Chondrocyte (in vitro differentiated cells): ENCODE data around the gene MIEN1. TPM values are rescaled to one million over a fixed set of nuclear protein-coding genes. Genes with fewer than 3 reads are reported as not detected.
"Not testable (repeated sequence)": the region's sequence is repeated elsewhere in the genome, so short reads cannot be mapped to it uniquely, and the experiment has no call there.

Experiments
- DNase-seq: peaks from one replicate; pipeline ENCODE4 v3.0.0; 2021; ENCODE audit warnings: mixed read lengths, low spot score
- H3K27ac Mint-ChIP-seq: one replicate; pipeline ENCODE4 v1.8.0; 2021; ENCODE audit warnings: mild to moderate bottlenecking, moderate library complexity, mixed read lengths; ENCODE audit not compliant: unreplicated experiment
- H3K27me3 Mint-ChIP-seq: 2 replicates; pipeline ENCODE4 v1.8.0; 2021; ENCODE audit warnings: low read depth, mixed read lengths
- H3K36me3 Mint-ChIP-seq: 2 replicates; pipeline ENCODE4 v1.8.0; 2021; ENCODE audit warnings: low read depth, mixed read lengths
- H3K4me1 Mint-ChIP-seq: 2 replicates; pipeline ENCODE4 v1.8.0; 2021; ENCODE audit warnings: low read depth, mild to moderate bottlenecking, mixed read lengths
- H3K4me3 Mint-ChIP-seq: one replicate; pipeline ENCODE4 v1.8.0; 2021; ENCODE audit warnings: mild to moderate bottlenecking, moderate library complexity, mixed read lengths; ENCODE audit not compliant: unreplicated experiment
- H3K9me3 Mint-ChIP-seq: 2 replicates; pipeline ENCODE4 v1.8.0; 2021; ENCODE audit warnings: low read depth, mixed read lengths
- total RNA-seq: library from RNA; stranded (reverse); gene quantifications from 3 replicates; pipeline ENCODE4 v1.2.1, GENCODE V29; 2021
- TF ChIP-seq, protein P1 (sequence below): fragments of 200-600 bp; sonication (generic); IDR thresholded peaks from 2 replicates; pipeline ENCODE4 v1.5.0; 2021; ENCODE audit warnings: antibody characterized with exemption, mild to moderate bottlenecking, moderate library complexity

Gene MIEN1
- total RNA-seq, 1 donor from 2014 or later: 46.5 TPM

DNA sequence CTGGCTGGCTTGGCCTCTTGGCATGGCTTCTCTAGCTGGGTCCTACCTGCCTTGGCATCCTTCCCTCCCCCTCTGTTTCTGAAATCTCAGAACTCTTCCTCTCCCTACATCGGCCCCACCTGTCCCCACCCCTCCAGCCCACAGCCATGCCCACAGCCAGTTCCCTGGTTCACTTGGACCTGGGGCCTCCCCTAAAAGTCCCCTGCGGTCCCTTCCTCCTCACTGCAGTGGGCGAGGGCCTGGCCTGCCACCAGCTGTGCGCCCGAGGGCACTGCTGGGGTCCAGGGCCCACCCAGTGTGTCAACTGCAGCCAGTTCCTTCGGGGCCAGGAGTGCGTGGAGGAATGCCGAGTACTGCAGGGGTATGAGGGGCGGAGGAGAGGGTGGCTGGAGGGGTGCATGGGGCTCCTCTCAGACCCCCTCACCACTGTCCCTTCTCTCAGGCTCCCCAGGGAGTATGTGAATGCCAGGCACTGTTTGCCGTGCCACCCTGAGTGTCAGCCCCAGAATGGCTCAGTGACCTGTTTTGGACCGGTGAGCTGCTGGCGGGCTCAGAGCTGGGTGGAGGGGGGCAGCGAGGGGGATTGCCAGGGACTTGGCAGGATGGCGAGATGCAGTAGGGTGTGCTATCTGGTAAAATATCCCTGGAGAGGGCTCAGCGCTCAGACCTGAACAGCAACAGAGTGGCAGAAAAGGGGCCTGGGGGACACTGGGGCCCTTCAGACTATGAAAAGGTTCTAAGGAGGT is 14.1 kb downstream of the MIEN1 start:
- DNase-seq: no peak
- Mint-ChIP-seq H3K9me3 (no peaks in the 10 kb centered on the region), H3K4me1 (no peaks in the 10 kb centered on the region), H3K27me3 (no peaks in the 10 kb centered on the region), H3K27ac (no peak overlapping the region), H3K4me3 (no peak overlapping the region), H3K36me3 (peaks cover 28% of the 10 kb centered on the region)
- TF ChIP-seq, protein P1, sequence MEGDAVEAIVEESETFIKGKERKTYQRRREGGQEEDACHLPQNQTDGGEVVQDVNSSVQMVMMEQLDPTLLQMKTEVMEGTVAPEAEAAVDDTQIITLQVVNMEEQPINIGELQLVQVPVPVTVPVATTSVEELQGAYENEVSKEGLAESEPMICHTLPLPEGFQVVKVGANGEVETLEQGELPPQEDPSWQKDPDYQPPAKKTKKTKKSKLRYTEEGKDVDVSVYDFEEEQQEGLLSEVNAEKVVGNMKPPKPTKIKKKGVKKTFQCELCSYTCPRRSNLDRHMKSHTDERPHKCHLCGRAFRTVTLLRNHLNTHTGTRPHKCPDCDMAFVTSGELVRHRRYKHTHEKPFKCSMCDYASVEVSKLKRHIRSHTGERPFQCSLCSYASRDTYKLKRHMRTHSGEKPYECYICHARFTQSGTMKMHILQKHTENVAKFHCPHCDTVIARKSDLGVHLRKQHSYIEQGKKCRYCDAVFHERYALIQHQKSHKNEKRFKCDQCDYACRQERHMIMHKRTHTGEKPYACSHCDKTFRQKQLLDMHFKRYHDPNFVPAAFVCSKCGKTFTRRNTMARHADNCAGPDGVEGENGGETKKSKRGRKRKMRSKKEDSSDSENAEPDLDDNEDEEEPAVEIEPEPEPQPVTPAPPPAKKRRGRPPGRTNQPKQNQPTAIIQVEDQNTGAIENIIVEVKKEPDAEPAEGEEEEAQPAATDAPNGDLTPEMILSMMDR: no peak

DNA sequence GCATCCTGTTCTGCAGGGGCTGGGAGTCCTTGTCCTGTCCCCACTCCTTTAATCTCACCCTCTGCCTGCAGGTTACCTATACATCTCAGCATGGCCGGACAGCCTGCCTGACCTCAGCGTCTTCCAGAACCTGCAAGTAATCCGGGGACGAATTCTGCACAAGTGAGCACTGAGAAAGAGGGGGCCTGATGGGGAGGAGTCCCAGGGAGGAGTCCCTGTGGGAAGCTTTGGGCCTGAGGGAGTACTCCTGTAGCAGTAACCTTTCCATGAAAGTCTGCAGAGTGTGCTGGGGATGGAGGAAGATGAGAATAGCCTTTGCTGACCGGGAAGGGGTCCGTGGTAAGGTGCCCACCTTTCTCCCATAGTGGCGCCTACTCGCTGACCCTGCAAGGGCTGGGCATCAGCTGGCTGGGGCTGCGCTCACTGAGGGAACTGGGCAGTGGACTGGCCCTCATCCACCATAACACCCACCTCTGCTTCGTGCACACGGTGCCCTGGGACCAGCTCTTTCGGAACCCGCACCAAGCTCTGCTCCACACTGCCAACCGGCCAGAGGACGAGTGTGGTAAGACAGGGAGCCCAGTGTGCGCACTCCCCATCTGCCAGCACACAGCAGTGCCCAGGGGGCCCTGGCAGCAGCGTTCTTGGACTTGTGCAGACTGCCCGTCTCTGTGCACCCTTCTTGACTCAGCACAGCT is 14.8 kb downstream of the MIEN1 start:
- DNase-seq: no peak
- H3K4me1 Mint-ChIP-seq: no peaks in the 10 kb centered on the region
- TF ChIP-seq, protein P1: no peak
- H3K27ac Mint-ChIP-seq: no peak overlapping the region
- H3K9me3 Mint-ChIP-seq: no peaks in the 10 kb centered on the region
- H3K36me3 Mint-ChIP-seq: peaks cover 28% of the 10 kb centered on the region
- H3K4me3 Mint-ChIP-seq: no peak overlapping the region
- no peaks in the 10 kb centered on the region for H3K27me3 Mint-ChIP-seq

DNA sequence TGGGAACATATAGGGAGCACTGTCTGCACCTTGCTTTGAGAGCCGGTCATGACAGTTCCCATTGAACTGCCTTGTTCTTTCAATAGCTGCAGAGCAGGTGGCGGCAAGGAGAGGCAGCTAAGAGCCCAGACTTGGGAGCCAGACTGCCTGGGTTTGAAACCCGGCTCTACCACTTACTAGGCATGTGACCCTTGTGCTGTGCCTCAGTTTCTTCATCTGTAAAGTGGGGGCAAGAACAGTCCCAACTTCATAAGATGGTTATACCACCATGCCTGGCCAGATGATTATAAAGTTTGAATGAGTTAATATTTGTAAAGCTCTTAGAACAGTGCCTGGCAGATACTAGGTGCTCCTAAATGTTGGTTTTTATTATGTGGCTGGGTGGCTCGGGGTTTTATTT is 16.1 kb downstream of the MIEN1 start:
- H3K9me3 Mint-ChIP-seq: no peaks in the 10 kb centered on the region
- H3K27ac Mint-ChIP-seq: no peak overlapping the region
- H3K4me1 Mint-ChIP-seq: no peaks in the 10 kb centered on the region
- TF ChIP-seq, protein P1: no peak
- no peak overlapping the region for H3K4me3 Mint-ChIP-seq
- no peak for DNase-seq
- no peaks in the 10 kb centered on the region for H3K27me3 Mint-ChIP-seq
- H3K36me3 Mint-ChIP-seq: peaks cover 24% of the 10 kb centered on the region

DNA sequence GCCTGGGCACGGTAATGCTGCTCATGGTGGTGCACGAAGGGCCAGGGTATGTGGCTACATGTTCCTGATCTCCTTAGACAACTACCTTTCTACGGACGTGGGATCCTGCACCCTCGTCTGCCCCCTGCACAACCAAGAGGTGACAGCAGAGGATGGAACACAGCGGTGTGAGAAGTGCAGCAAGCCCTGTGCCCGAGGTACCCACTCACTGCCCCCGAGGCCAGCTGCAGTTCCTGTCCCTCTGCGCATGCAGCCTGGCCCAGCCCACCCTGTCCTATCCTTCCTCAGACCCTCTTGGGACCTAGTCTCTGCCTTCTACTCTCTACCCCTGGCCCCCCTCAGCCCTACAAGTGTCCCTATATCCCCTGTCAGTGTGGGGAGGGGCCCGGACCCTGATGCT is 18.5 kb downstream of the MIEN1 start:
- Mint-ChIP-seq H3K27me3 (no peaks in the 10 kb centered on the region), H3K36me3 (peaks cover 20% of the 10 kb centered on the region), H3K9me3 (no peaks in the 10 kb centered on the region), H3K27ac (no peak overlapping the region), H3K4me1 (no peaks in the 10 kb centered on the region), H3K4me3 (no peak overlapping the region)
- TF ChIP-seq, protein P1: no peak
- no peak for DNase-seq

DNA sequence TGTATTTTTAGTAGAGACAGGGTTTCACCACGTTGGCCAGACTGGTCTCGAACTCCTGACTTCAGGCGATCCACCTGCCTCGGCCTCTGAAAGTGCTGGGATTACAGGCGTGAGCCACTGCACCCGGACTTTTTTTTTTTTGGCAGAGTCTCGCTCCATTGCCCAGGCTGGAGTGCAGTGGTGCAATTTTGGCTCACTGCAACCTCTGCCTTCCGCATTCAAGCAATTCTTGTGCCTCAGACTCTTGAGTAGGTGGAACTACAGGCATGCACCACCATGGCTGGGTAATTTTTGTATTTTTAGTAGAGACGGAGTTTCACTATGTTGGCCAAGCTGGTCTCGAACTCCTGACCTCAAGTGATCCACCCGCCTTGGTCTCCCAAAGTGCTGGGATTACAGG is 19.3 kb downstream of the MIEN1 start:
- H3K9me3 Mint-ChIP-seq, DNase-seq, H3K4me3 Mint-ChIP-seq, H3K27me3 Mint-ChIP-seq, H3K4me1 Mint-ChIP-seq, H3K27ac Mint-ChIP-seq: not testable (repeated sequence)
- H3K36me3 Mint-ChIP-seq: peaks cover 20% of the 10 kb centered on the region
